Hippocampal formation (tissue), 2 donors: ENCODE measurements around the gene TRAK1.

Experiments used
- DNase-seq, 2 donors: peaks; one replicate each; lab custom pipeline; 2025; lab: John Stamatoyannopoulos, UW

Gene TRAK1

GRCh38 chr3:42177068-42177800, 86.1 kb downstream of the TRAK1 start:
- DNase-seq, result no peak

DNA sequence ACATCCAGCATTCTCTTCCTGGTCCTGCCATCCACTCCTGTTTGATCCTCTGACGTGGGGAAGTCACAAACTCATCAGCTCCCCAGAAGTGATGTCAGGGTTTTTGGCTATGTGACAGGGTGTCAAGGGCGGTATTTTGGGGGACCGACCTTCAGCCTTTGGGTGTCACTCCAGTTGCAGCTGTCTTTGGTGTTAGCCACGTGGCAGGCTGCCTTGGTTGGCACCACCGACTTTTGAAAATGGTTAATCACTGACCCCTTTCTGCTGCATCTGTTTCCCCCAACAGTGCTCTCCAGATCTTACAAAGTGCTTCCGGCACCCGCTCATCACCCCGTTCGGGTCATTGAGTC, 86.6 kb downstream of the TRAK1 start:
- no peak for DNase-seq

DNA sequence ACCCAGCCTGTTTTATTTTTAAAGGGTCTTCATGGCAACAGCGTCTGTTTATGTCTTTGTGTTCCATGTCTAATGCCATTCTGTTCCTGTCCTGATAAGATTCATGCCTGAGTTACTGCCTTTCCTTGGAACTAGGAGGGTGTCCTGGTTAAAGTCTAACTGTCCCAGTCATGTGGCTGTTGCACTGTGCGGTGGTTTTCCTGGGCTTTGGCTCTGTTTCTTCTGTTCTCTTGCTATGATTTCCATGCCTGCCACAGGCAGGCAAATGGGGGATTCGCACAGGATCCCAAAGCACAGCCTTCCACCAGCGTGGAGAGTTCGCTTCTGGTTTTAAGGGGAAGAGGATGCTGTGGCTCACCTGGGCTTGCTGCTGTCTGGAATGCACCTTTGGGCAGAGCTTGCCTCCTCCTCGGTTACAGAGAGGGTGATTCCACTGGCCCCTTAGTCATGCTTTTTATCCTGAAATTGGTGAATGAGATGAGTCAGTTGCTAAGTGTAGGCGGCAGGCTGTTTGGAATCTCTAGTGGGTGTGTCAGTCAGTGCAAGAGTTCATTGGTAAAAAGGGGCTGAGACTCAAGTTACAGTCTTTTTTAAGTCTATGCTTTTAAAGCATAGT, 88.1 kb downstream of the TRAK1 start:
- DNase-seq, result peak in 1 of 2 donors; percentile 24

DNA sequence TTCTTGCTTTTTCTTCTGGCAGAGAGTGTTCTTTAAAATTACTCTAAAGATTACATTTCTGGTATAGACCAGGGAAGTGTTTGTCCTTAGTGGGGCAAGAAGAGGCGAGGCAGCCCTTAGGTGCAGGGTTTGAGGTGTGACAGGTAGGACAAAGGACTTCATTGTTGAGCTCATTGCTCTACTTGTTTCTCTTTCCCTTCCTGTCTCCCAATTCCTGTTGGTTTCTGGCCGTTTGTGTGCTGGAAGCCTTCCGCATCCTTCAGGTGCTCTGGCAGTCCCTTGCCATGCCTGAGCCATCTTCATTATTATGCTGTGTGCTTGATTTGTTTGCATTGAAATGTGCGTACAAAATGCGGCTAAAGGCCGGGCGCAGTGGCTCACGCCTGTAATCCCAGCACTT, 89.7 kb downstream of the TRAK1 start:
- no peak for DNase-seq

- no peak for DNase-seq
These were observed 91.4 kb downstream of the TRAK1 start for GRCh38 chr3:42182555-42182954.

- DNase-seq, result no peak
These were observed 93.0 kb downstream of the TRAK1 start for GRCh38 chr3:42183991-42184632.

- DNase-seq, result no peak
These were observed 93.7 kb downstream of the TRAK1 start for GRCh38 chr3:42184651-42185443.

GRCh38 chr3:42187936-42188335, 96.8 kb downstream of the TRAK1 start:
- DNase-seq, result no peak

DNA sequence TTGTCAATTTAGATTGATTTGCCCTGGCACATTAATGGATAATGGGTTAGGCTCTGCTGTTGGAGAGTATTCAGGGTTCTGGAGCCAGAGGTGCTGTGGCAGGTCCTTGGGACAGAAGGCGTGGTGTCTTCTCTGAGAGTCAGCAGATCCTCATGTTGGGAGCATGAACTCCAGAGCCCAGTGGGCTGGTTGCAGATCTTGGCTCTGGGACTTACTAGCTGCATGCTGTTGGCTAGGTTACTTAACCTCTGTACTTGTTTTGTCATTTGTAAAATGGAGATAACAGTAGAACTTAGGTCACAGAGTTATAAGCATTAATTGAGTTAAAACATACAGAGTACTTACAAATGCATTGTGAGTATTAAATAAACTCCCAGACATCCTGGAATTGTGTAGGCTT, 97.2 kb downstream of the TRAK1 start:
- no peak for DNase-seq

GRCh38 chr3:42189001-42189460, 97.9 kb downstream of the TRAK1 start:
- DNase-seq, result no peak

DNA sequence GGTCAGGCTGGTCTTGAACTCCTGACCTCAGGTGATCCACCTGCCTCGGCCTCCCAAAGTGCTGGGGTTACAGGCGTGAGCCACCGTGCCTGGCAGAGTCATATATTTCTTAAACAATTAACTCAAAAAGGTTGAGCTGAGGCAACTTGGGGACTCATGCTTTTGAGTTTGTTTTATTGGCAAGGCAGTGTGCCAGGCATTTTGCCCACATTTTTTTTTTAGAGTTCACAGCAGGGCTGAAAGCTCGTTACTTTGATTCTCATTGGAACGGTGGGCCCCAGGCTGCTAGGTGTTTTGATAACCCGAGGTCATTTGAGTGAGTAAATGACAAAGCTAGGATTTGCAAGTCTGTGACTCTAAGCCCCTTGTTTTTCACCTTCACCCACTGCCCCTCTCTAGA, 98.6 kb downstream of the TRAK1 start:
- DNase-seq, result no peak

- peak; percentile 50 to 63 for DNase-seq
These were observed 99.7 kb downstream of the TRAK1 start for GRCh38 chr3:42190701-42191442.

GRCh38 chr3:42191443-42191747, 100.2 kb downstream of the TRAK1 start:
- DNase-seq, result no peak

GRCh38 chr3:42192334-42193200, 101.4 kb downstream of the TRAK1 start:
- DNase-seq, result peak in 1 of 2 donors; percentile 15

- no peak for DNase-seq
These were observed 103.9 kb downstream of the TRAK1 start for GRCh38 chr3:42194943-42195510.

GRCh38 chr3:42195879-42196330, 104.7 kb downstream of the TRAK1 start:
- no peak for DNase-seq

- no peak for DNase-seq
These were observed 107.6 kb downstream of the TRAK1 start for GRCh38 chr3:42198709-42199108.

GRCh38 chr3:42202217-42202865, 111.2 kb downstream of the TRAK1 start:
- DNase-seq, result no peak

- no peak for DNase-seq
These were observed 113.9 kb downstream of the TRAK1 start for GRCh38 chr3:42204867-42205599.
